ENCODE results near the gene TSPAN9.

DNA sequence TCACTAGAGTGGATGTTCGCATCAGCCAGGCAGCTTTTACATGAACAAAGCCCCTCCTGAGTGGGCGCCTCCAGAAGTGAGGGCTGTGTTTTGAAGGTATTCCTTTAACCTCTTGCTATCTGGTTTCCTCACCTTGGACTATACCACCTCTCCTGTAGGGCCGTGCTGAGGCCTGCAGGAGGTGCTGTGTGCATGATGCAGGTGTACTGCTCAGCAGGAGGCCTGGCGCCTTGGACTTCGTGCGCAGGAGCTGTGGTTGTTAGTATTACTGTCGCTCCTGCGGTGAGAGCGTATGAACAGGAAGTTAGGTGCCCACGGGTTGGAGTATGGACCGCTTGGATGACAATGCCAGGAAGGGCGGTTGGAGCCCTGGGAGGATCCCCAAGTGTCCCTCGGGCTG lies 130.7 kb downstream of the TSPAN9 start:
- TF ChIP-seq, protein P1, sequence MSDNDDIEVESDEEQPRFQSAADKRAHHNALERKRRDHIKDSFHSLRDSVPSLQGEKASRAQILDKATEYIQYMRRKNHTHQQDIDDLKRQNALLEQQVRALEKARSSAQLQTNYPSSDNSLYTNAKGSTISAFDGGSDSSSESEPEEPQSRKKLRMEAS (IDR thresholded peaks at IDR 0.05; ENCODE audit: low read depth, low read length), result no peak
- TF ChIP-seq POLR2A (IDR thresholded peaks at IDR 0.05; ENCODE audit: low read depth, low read length), result no peak
- TF ChIP-seq SREBF2 (IDR thresholded peaks at IDR 0.05; ENCODE audit: low read length), result no peak
- TF ChIP-seq, protein P2, sequence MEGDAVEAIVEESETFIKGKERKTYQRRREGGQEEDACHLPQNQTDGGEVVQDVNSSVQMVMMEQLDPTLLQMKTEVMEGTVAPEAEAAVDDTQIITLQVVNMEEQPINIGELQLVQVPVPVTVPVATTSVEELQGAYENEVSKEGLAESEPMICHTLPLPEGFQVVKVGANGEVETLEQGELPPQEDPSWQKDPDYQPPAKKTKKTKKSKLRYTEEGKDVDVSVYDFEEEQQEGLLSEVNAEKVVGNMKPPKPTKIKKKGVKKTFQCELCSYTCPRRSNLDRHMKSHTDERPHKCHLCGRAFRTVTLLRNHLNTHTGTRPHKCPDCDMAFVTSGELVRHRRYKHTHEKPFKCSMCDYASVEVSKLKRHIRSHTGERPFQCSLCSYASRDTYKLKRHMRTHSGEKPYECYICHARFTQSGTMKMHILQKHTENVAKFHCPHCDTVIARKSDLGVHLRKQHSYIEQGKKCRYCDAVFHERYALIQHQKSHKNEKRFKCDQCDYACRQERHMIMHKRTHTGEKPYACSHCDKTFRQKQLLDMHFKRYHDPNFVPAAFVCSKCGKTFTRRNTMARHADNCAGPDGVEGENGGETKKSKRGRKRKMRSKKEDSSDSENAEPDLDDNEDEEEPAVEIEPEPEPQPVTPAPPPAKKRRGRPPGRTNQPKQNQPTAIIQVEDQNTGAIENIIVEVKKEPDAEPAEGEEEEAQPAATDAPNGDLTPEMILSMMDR (IDR thresholded peaks at IDR 0.05 in 2 of 3, conservative IDR thresholded peaks at IDR 0.05 in 1 of 3; ENCODE audit: control insufficient read depth in 2 of 3, extremely low read depth in 1 of 3, insufficient read depth in 1 of 3, low read depth in 3 of 3, low read length in 3 of 3), result peak; percentile 7 to 35 (median 31); a peak in 3 of 6 replicates
- TF ChIP-seq HCFC1 (IDR thresholded peaks at IDR 0.05; ENCODE audit: low read length), result no peak
